Natural killer cell (primary cell): ENCODE results near the gene MAP3K6. TPM values are rescaled to one million over a fixed set of nuclear protein-coding genes. Genes with fewer than 3 reads are reported as not detected.
"Not testable (repeated sequence)": the region's sequence is repeated elsewhere in the genome, so short reads cannot be mapped to it uniquely, and the experiment has no call there.

Experiments
- ATAC-seq, 3 donors: fragments of 150-1000 bp in 2 of 3; fragments of 200-7000 bp in 1 of 3; cut with Tn5 transposase; 1 replicate in 1 of 3; 2 replicates in 2 of 3; pipeline ENCODE4 v1.10.0; 2021; ENCODE audit warnings: mild to moderate bottlenecking in 2 of 3, moderate library complexity in 2 of 3
- DNase-seq, 2 donors: peaks; one replicate each; pipeline versions ENCODE4 v3.0.0 to v3.0.0-alpha.2; 2013 to 2021; ENCODE audit warnings: mixed read lengths in 1 of 2
- H3K27ac ChIP-seq: one replicate; pipeline ENCODE4 v1.5.1; 2013; ENCODE audit warnings: mild to moderate bottlenecking, low read length
- H3K27me3 ChIP-seq: one replicate; pipeline ENCODE4 v1.6.1; 2013; ENCODE audit warnings: low read length; ENCODE audit not compliant: control insufficient read depth, insufficient read depth
- H3K36me3 ChIP-seq: one replicate; pipeline ENCODE4 v1.6.1; 2013; ENCODE audit warnings: low read length; ENCODE audit not compliant: control insufficient read depth, insufficient read depth
- H3K4me1 ChIP-seq: one replicate; pipeline ENCODE4 v1.6.1; 2013; ENCODE audit warnings: low read length; ENCODE audit not compliant: control insufficient read depth, insufficient read depth
- H3K4me3 ChIP-seq: one replicate; pipeline ENCODE4 v1.5.1; 2013; ENCODE audit warnings: low read length
- H3K9me3 ChIP-seq: one replicate; pipeline ENCODE4 v1.6.1; 2013; ENCODE audit warnings: low read length; ENCODE audit not compliant: control insufficient read depth, insufficient read depth
- H3K27ac Mint-ChIP-seq, 2 donors: one replicate each; pipeline ENCODE4 v1.8.0; 2022; ENCODE audit warnings: mild to moderate bottlenecking in 2 of 2, mixed read lengths in 2 of 2, moderate library complexity in 1 of 2
- H3K27me3 Mint-ChIP-seq, 2 donors: one replicate each; pipeline ENCODE4 v1.8.0; 2022; ENCODE audit warnings: low read depth in 2 of 2, mixed read lengths in 2 of 2
- H3K36me3 Mint-ChIP-seq: one replicate; pipeline ENCODE4 v1.8.0; 2022; ENCODE audit warnings: mixed read lengths
- H3K4me1 Mint-ChIP-seq, 2 donors: one replicate each; pipeline ENCODE4 v1.8.0; 2022; ENCODE audit warnings: mixed read lengths in 2 of 2
- H3K4me3 Mint-ChIP-seq: one replicate; pipeline ENCODE4 v1.8.0; 2022; ENCODE audit warnings: mild to moderate bottlenecking, moderate library complexity, mixed read lengths
- H3K9me3 Mint-ChIP-seq, 2 donors: one replicate each; pipeline ENCODE4 v1.8.0; 2022; ENCODE audit warnings: mixed read lengths in 2 of 2
- CTCF ChIP-seq: fragments of 200-600 bp; IDR thresholded peaks from one replicate; pipeline ENCODE4 v1.8.0; 2022; ENCODE audit warnings: antibody characterized with exemption
- WGBS: methylation state at CpG from one replicate; pipeline ENCODE4 v1.1.7; 2013; ENCODE audit warnings: missing lambda C conversion rate; ENCODE audit not compliant: insufficient coverage; 5-methylcytosine and 5-hydroxymethylcytosine counted together
- intact Hi-C: fragments of 100-400 bp; cut with micrococcal nuclease; formaldehyde crosslinking; loops from one replicate; pipeline ENCODE4 v1.14.2; 2022
- total RNA-seq, 4 donors: library from RNA; stranded (reverse); fragments of 120-200 nt in 1 of 4; gene quantifications; one replicate each; pipeline versions ENCODE4 v1.2.3 to v1.2.4, GENCODE V29; 2013 to 2022

Gene MAP3K6
- total RNA-seq, 3 donors from 2014 or later (not counting 1 experiment from before 2014, with no cell fraction given), result 8.2 to 15.1 (median 12.1) TPM

GRCh38 chr1:27406362-27406680 lies 39.6 kb upstream of the MAP3K6 start:
- Histone ChIP-seq H3K4me3 (no peak overlapping the region), H3K4me1 (peaks cover 38% of the 10 kb centered on the region), H3K27me3 (no peaks in the 10 kb centered on the region), H3K9me3 (no peaks in the 10 kb centered on the region), H3K27ac (no peak overlapping the region), H3K36me3 (peaks cover 40% of the 10 kb centered on the region)
- Mint-ChIP-seq H3K4me3 (no peak overlapping the region), H3K27me3 (no peaks in the 10 kb centered on the region), H3K27ac (peak overlapping the region in 1 of 2 donors; percentile 63), H3K36me3 (no peaks in the 10 kb centered on the region), H3K9me3 (no peaks in the 10 kb centered on the region), H3K4me1 (peaks cover 25 to 28% of the 10 kb centered on the region in 2 donors)
- intact Hi-C loops, result no loop called here
- no peak for TF ChIP-seq CTCF
- WGBS, result 94% methylated on average over 4 of the region's 4 CpGs
- DNase-seq (no peak), ATAC-seq (no peak)

- DNase-seq, H3K9me3 ChIP-seq, H3K27ac ChIP-seq, H3K27me3 ChIP-seq, intact Hi-C loops, H3K36me3 Mint-ChIP-seq, ATAC-seq, H3K27me3 Mint-ChIP-seq, H3K4me3 ChIP-seq, H3K9me3 Mint-ChIP-seq, H3K4me3 Mint-ChIP-seq: not testable (repeated sequence)
- 93% methylated on average over 15 of the region's 18 CpGs for WGBS
- H3K4me1 Mint-ChIP-seq, result peaks cover 30 to 34% of the 10 kb centered on the region in 2 donors
- Histone ChIP-seq H3K4me1 (peaks cover 41% of the 10 kb centered on the region), H3K36me3 (peaks cover 34% of the 10 kb centered on the region)
- H3K27ac Mint-ChIP-seq, result peak overlapping the region in 1 of 2 donors; percentile 86
Observed at GRCh38 chr1:27405598-27406361, 39.0 kb upstream of the MAP3K6 start.

GRCh38 chr1:27405074-27405473 lies 38.3 kb upstream of the MAP3K6 start:
- H3K9me3 ChIP-seq, result no peaks in the 10 kb centered on the region
- H3K4me1 ChIP-seq, result peaks cover 41% of the 10 kb centered on the region
- peaks cover 33 to 41% of the 10 kb centered on the region in 2 donors for H3K4me1 Mint-ChIP-seq
- H3K27me3 Mint-ChIP-seq, result no peaks in the 10 kb centered on the region
- no peak overlapping the region for H3K4me3 Mint-ChIP-seq
- no peaks in the 10 kb centered on the region for H3K9me3 Mint-ChIP-seq
- H3K36me3 ChIP-seq, result peaks cover 27% of the 10 kb centered on the region
- H3K27ac ChIP-seq, result no peak overlapping the region
- no peak for ATAC-seq
- H3K27me3 ChIP-seq, result no peaks in the 10 kb centered on the region
- TF ChIP-seq CTCF, result no peak
- peak overlapping the region in 1 of 2 donors; percentile 86 for H3K27ac Mint-ChIP-seq
- intact Hi-C loops, result no loop called here
- H3K36me3 Mint-ChIP-seq, result no peaks in the 10 kb centered on the region
- no peak overlapping the region for H3K4me3 ChIP-seq
- WGBS, result 86% methylated on average over 12 of the region's 13 CpGs
- no peak for DNase-seq

- H3K4me1 Mint-ChIP-seq, result peaks cover 33 to 41% of the 10 kb centered on the region in 2 donors
Observed at GRCh38 chr1:27403931-27404330, 37.2 kb upstream of the MAP3K6 start.

More at GRCh38 chr1:27403931-27404330, 37.2 kb upstream of the MAP3K6 start:
- no peaks in the 10 kb centered on the region for H3K9me3 ChIP-seq
- H3K36me3 Mint-ChIP-seq, result no peaks in the 10 kb centered on the region
- H3K27ac Mint-ChIP-seq, result peak overlapping the region; percentile 86 to 94
- DNase-seq (no peak), ATAC-seq (peak in 2 of 3 donors; percentile 10 to 25)
- H3K4me3 Mint-ChIP-seq, result peak overlapping the region; percentile 77
- H3K27me3 ChIP-seq, result no peaks in the 10 kb centered on the region
- H3K27ac ChIP-seq, result peak overlapping the region; percentile 74
- intact Hi-C loops, result loop anchor here (2.0 to 5.0 kb wide), 2 partner anchors 203 to 259 kb away; no protein-coding TSS in a partner anchor
- peaks cover 41% of the 10 kb centered on the region for H3K4me1 ChIP-seq
- H3K4me3 ChIP-seq, result no peak overlapping the region
- H3K36me3 ChIP-seq, result peaks cover 21% of the 10 kb centered on the region
- no peaks in the 10 kb centered on the region for H3K9me3 Mint-ChIP-seq
- H3K27me3 Mint-ChIP-seq, result no peaks in the 10 kb centered on the region
- TF ChIP-seq CTCF, result no peak
